Endodermal cell (in vitro differentiated cells): ENCODE measurements around the gene SH3BP4. TPM values are rescaled to one million over a fixed set of nuclear protein-coding genes. Genes with fewer than 3 reads are reported as not detected.

ENCODE experiments used
- DNase-seq: peaks from one replicate; pipeline ENCODE4 v3.0.0-alpha.2; 2017
- H3K27ac ChIP-seq: 2 replicates; pipeline ENCODE4 v1.5.1; 2013; ENCODE audit warnings: mild to moderate bottlenecking, low read depth, low read length, moderate library complexity
- H3K27me3 ChIP-seq: 2 replicates; pipeline ENCODE4 v1.6.1; 2013; ENCODE audit warnings: mild to moderate bottlenecking, low read length, moderate library complexity; ENCODE audit not compliant: insufficient read depth, control insufficient read depth, poor library complexity, severe bottlenecking
- H3K36me3 ChIP-seq: 2 replicates; pipeline ENCODE4 v1.7.0; 2013; ENCODE audit warnings: mild to moderate bottlenecking, low read length, moderate library complexity; ENCODE audit not compliant: control insufficient read depth, insufficient read depth
- H3K4me1 ChIP-seq: one replicate; pipeline ENCODE4 v1.7.0; 2013; ENCODE audit warnings: low read length; ENCODE audit not compliant: control insufficient read depth, insufficient read depth
- H3K4me3 ChIP-seq: 2 replicates; pipeline ENCODE4 v1.5.1; 2013; ENCODE audit warnings: mild to moderate bottlenecking, low read length, moderate library complexity
- H3K9ac ChIP-seq: 2 replicates; pipeline ENCODE4 v1.6.1; 2013; ENCODE audit warnings: mild to moderate bottlenecking, low read length, moderate library complexity; ENCODE audit not compliant: poor library complexity, severe bottlenecking; ENCODE audit errors: extremely low read depth
- H3K9me3 ChIP-seq: 2 replicates; pipeline ENCODE4 v1.6.1; 2013; ENCODE audit warnings: mild to moderate bottlenecking, low read length, moderate library complexity; ENCODE audit not compliant: control insufficient read depth
- H3K27ac Mint-ChIP-seq: 2 replicates; pipeline ENCODE4 v1.8.0; 2020; ENCODE audit warnings: mixed read lengths
- H3K27me3 Mint-ChIP-seq: 2 replicates; pipeline ENCODE4 v1.8.0; 2021; ENCODE audit warnings: mild to moderate bottlenecking, mixed read lengths; ENCODE audit not compliant: insufficient read depth
- H3K36me3 Mint-ChIP-seq: 2 replicates; pipeline ENCODE4 v1.8.0; 2020; ENCODE audit warnings: low read depth, mixed read lengths
- H3K4me1 Mint-ChIP-seq: 2 replicates; pipeline ENCODE4 v1.8.0; 2020; ENCODE audit warnings: mixed read lengths
- H3K4me3 Mint-ChIP-seq: 2 replicates; pipeline ENCODE4 v1.8.0; 2020; ENCODE audit warnings: mild to moderate bottlenecking, moderate library complexity, mixed read lengths
- H3K9me3 Mint-ChIP-seq: 2 replicates; pipeline ENCODE4 v1.8.0; 2020; ENCODE audit warnings: mild to moderate bottlenecking, mixed read lengths
- WGBS, 2 experiments: methylation state at CpG; one replicate each; pipeline versions ENCODE4 v1.1.5 to v1.1.7; 2013; ENCODE audit warnings: missing lambda C conversion rate in 2 of 2, mixed read lengths in 1 of 2; ENCODE audit not compliant: insufficient coverage in 1 of 2, insufficient read length in 1 of 2; 5-methylcytosine and 5-hydroxymethylcytosine counted together
- total RNA-seq, 2 donors: library from RNA; stranded (reverse); fragmentation: NEBNext Ultra II Directional in 1 of 2; extraction: Animal tissue kit (Norgen Biotek cat#: 25700) in 1 of 2; gene quantifications; 2 replicates in 1 of 2; 3 replicates in 1 of 2; pipeline ENCODE4 v1.2.1, GENCODE V29; 2021
- TF ChIP-seq, protein P1 (sequence below): fragments of 200-600 bp; sonication (generic); conservative IDR thresholded peaks from 2 replicates; pipeline ENCODE4 v1.5.0; 2021; ENCODE audit warnings: antibody characterized with exemption, mild to moderate bottlenecking

SH3BP4 gene
- total RNA-seq, 2 donors from 2014 or later, result 49.1 to 53.4 TPM

DNA sequence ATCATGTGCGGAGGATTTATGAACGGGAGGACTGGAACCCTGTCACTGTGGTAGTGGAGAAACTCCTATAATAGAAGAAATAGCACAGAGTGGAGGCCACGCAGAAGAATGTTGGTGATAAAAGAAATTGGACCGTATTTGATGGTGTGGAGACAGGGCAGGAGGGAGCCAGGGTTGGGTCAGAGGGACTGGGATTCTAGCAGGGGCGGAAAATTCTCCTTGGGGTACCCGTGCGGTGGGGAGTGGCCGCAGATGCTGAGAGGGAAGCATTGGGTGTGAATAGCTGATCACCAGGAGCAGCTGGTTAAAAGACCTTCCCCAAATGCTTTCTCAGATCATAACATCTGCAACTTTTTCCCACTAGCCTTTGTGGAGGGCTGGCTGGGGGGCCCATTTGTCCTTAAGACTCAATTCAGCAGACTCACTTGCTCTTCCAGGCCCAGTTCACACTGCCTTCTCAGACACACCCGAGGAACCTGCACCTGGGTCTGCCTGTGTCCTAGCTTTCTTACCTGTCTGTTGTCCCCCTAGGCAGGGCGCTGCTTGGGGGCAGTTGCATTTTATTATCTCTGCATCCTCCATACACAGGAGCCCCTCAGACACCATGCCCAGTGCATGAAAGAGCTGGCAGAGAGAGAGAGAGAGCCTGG, 7.1 kb downstream of the SH3BP4 start:
- Histone ChIP-seq H3K9ac (no peak overlapping the region), H3K27me3 (no peaks in the 10 kb centered on the region), H3K36me3 (peaks cover 21% of the 10 kb centered on the region), H3K4me3 (no peak overlapping the region), H3K4me1 (peaks cover 16% of the 10 kb centered on the region), H3K27ac (peak overlapping the region; percentile 51), H3K9me3 (no peaks in the 10 kb centered on the region)
- TF ChIP-seq, protein P1, sequence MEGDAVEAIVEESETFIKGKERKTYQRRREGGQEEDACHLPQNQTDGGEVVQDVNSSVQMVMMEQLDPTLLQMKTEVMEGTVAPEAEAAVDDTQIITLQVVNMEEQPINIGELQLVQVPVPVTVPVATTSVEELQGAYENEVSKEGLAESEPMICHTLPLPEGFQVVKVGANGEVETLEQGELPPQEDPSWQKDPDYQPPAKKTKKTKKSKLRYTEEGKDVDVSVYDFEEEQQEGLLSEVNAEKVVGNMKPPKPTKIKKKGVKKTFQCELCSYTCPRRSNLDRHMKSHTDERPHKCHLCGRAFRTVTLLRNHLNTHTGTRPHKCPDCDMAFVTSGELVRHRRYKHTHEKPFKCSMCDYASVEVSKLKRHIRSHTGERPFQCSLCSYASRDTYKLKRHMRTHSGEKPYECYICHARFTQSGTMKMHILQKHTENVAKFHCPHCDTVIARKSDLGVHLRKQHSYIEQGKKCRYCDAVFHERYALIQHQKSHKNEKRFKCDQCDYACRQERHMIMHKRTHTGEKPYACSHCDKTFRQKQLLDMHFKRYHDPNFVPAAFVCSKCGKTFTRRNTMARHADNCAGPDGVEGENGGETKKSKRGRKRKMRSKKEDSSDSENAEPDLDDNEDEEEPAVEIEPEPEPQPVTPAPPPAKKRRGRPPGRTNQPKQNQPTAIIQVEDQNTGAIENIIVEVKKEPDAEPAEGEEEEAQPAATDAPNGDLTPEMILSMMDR, result no peak
- peak; percentile 42 for DNase-seq
- H3K36me3 Mint-ChIP-seq, result peaks cover 12% of the 10 kb centered on the region
- no peak overlapping the region for H3K4me3 Mint-ChIP-seq
- 89 to 94% methylated on average over 7 to 10 of the region's 10 CpGs for WGBS, 2 experiments
- no peaks in the 10 kb centered on the region for H3K27me3 Mint-ChIP-seq
- no peaks in the 10 kb centered on the region for H3K9me3 Mint-ChIP-seq
- H3K4me1 Mint-ChIP-seq, result peaks cover 63% of the 10 kb centered on the region
- H3K27ac Mint-ChIP-seq, result peak overlapping the region; percentile 17

DNA sequence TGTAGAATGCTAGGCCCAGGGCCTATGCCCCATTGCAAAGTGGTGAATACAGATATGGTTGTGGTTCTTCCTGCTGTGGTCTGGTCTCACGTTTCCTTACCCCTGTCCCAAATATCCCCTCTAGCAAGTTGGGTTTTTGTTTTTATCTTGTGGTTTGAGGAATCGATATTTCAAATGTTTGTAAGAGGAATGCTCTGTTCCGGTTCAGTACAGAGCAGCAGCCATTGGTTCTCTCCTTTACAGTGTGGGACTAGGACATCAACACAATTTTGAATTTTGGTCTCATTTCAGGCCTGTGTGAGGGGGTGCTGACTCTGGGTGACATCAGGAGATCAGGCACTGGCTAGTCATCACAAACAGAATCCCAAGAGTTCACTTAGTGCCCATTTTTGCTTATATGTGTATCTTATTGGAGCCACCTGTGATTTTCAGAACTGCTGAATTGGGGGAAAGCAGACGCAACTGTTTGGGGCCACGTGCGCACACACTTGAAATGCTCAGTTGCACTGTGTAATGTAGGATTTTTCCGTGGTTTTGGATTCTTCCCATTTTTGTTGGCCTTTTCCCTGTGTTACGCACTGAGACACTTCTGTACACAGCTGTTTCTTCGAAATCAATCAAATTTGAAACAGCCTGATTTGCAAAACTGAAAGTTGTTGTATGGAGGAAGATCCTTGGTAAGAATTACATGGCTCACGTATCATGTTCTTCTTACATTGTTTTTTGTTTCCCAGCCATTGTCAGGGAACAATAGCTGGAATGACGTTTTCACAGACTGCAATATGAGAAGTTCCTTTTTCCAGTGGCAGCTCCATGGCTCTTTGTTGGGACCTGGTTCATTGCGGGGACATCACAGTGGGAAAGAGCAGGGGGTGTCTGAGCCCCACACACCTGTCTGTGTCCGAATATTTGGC, 8.6 kb downstream of the SH3BP4 start:
- Histone ChIP-seq H3K36me3 (peaks cover 24% of the 10 kb centered on the region), H3K9me3 (no peaks in the 10 kb centered on the region), H3K9ac (no peak overlapping the region), H3K27me3 (no peaks in the 10 kb centered on the region), H3K4me3 (no peak overlapping the region), H3K27ac (peak overlapping the region; percentile 79), H3K4me1 (peaks cover 8% of the 10 kb centered on the region)
- peak; percentile 23 for DNase-seq
- Mint-ChIP-seq H3K36me3 (peaks cover 13% of the 10 kb centered on the region), H3K4me3 (no peak overlapping the region), H3K27ac (peak overlapping the region; percentile 26), H3K4me1 (peaks cover 47% of the 10 kb centered on the region), H3K9me3 (no peaks in the 10 kb centered on the region), H3K27me3 (no peaks in the 10 kb centered on the region)
- TF ChIP-seq, protein P1, result no peak
- 74 to 83% methylated on average over 12 of the region's 13 CpGs for WGBS, 2 experiments

DNA sequence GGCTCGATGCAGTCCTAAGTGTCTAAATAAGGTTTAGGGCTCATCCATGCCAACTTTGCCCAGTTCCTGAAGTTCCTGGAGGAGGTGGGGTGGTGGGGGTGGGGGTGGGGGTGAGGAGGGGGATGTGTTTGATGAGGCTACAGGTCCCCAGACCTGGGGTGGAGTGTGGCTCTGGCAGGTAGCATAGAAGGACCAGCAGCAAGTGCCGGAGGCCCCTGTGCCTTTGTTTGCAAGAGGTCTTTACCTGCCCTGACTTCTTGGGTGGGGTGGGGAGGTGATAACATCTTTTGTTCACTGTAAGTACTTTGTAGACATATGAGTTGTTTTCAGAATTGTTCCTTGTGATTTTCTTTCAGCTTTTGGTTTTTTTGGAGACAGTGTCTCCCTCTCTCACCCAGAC, 10.0 kb downstream of the SH3BP4 start:
- Mint-ChIP-seq H3K27me3 (no peaks in the 10 kb centered on the region), H3K27ac (no peak overlapping the region), H3K4me3 (no peak overlapping the region), H3K4me1 (peaks cover 34% of the 10 kb centered on the region), H3K9me3 (no peaks in the 10 kb centered on the region), H3K36me3 (peaks cover 18% of the 10 kb centered on the region)
- TF ChIP-seq, protein P1, result no peak
- H3K27me3 ChIP-seq, result no peaks in the 10 kb centered on the region
- peaks cover 29% of the 10 kb centered on the region for H3K36me3 ChIP-seq
- no peak overlapping the region for H3K9ac ChIP-seq
- H3K9me3 ChIP-seq, result no peaks in the 10 kb centered on the region
- peak; percentile 21 for DNase-seq
- WGBS, 2 experiments, result 97% methylated on average over 2 of the region's 2 CpGs; no CpG with 5 or more reads in 1 of the 2 experiments
- no peak overlapping the region for H3K4me3 ChIP-seq
- no peak overlapping the region for H3K27ac ChIP-seq
- H3K4me1 ChIP-seq, result peaks cover 5% of the 10 kb centered on the region
